SK-N-SH (cell line): Measurements from ENCODE around the gene PIAS4. TPM values are rescaled to one million over a fixed set of nuclear protein-coding genes. Genes with fewer than 3 reads are reported as not detected.

Source experiments
- CTCF ChIA-PET: fragments of 300-600, 350-600 bp; formaldehyde crosslinking; extraction: SDS; loops from one replicate; lab custom pipeline; 2021; lab: Yijun Ruan, JAX
- POLR2A ChIA-PET: fragments of 350-600 bp; sonication (Branson Sonifier 250); formaldehyde crosslinking; extraction: SDS; loops from one replicate; lab custom pipeline; 2020; ENCODE audit warnings: antibody characterized with exemption, inconsistent platforms; lab: Yijun Ruan, JAX
- DNase-seq: peaks from one replicate; pipeline ENCODE4 v3.0.0; 2012
- H2AFZ ChIP-seq: fragments of 200-600 bp; sonication (generic); 2 replicates; pipeline ENCODE4 v1.8.1; 2016; ENCODE audit warnings: antibody characterized with exemption, mild to moderate bottlenecking, low read depth
- H3F3A ChIP-seq: fragments of 200-600 bp; sonication (generic); replicated peaks from 2 replicates; pipeline ENCODE3; 2016; ENCODE audit warnings: antibody characterized with exemption, mild to moderate bottlenecking; ENCODE audit not compliant: insufficient read depth
- H3K27ac ChIP-seq, 2 experiments: fragments of 200-500 bp in 1 of 2; fragments of 200-600 bp in 1 of 2; sonication (Bioruptor generic) in 1 of 2; sonication (generic), shearing (Covaris generic) in 1 of 2; 2 replicates each; pipeline versions ENCODE4 v1.5.1 to v1.6.1; 2014 to 2016; ENCODE audit warnings: low read depth in 2 of 2, inconsistent platforms in 1 of 2, low read length in 1 of 2, mild to moderate bottlenecking in 1 of 2, mixed read lengths in 1 of 2
- H3K27me3 ChIP-seq: fragments of 200-600 bp; sonication (generic), shearing (Covaris generic); 2 replicates; pipeline ENCODE4 v1.6.1; 2016; ENCODE audit warnings: mixed run types; ENCODE audit not compliant: insufficient read depth
- H3K36me3 ChIP-seq, 2 experiments: fragments of 200-500 bp in 1 of 2; fragments of 200-600 bp in 1 of 2; sonication (Bioruptor generic) in 1 of 2; sonication (generic) in 1 of 2; replicated peaks in 1 of 2; 2 replicates each; pipeline versions ENCODE3 to v1.5.1; 2014 to 2016; ENCODE audit warnings: low read length in 1 of 2, mild to moderate bottlenecking in 1 of 2; ENCODE audit not compliant: insufficient read depth in 2 of 2, control insufficient read depth in 1 of 2
- H3K4me1 ChIP-seq, 2 experiments: fragments of 200-500 bp in 1 of 2; fragments of 200-600 bp in 1 of 2; sonication (Bioruptor generic) in 1 of 2; sonication (generic), shearing (Covaris generic) in 1 of 2; 2 replicates each; pipeline versions ENCODE4 v1.5.1 to v1.6.1; 2014 to 2016; ENCODE audit warnings: low read depth in 1 of 2, low read length in 1 of 2, mixed run types in 1 of 2; ENCODE audit not compliant: insufficient read depth in 2 of 2, control insufficient read depth in 1 of 2
- H3K4me2 ChIP-seq: fragments of 200-600 bp; sonication (generic), shearing (Covaris generic); 2 replicates; pipeline ENCODE4 v1.6.1; 2017; ENCODE audit warnings: mixed run types
- H3K4me3 ChIP-seq, 2 experiments: fragments of 200-500 bp in 1 of 2; fragments of 200-600 bp in 1 of 2; sonication (Bioruptor generic) in 1 of 2; sonication (generic), shearing (Covaris generic) in 1 of 2; 2 replicates each; pipeline versions ENCODE4 v1.5.1 to v1.8.1; 2014 to 2016; ENCODE audit warnings: low read depth in 2 of 2, inconsistent platforms in 1 of 2, low read length in 1 of 2, mild to moderate bottlenecking in 1 of 2, mixed read lengths in 1 of 2, moderate library complexity in 1 of 2
- H3K79me2 ChIP-seq: fragments of 200-600 bp; sonication (generic); 2 replicates; pipeline ENCODE4 v1.8.1; 2017; ENCODE audit warnings: mild to moderate bottlenecking; ENCODE audit not compliant: insufficient read depth
- H3K9ac ChIP-seq: fragments of 200-600 bp; sonication (generic); 2 replicates; pipeline ENCODE4 v1.6.1; 2017; ENCODE audit warnings: mixed run types
- H3K9me2 ChIP-seq: fragments of 200-600 bp; sonication (generic); 2 replicates; pipeline ENCODE4 v1.6.1; 2017; ENCODE audit warnings: mixed run types
- H3K9me3 ChIP-seq: fragments of 200-600 bp; sonication (generic); 2 replicates; pipeline ENCODE4 v1.6.1; 2017; ENCODE audit warnings: mixed run types, mild to moderate bottlenecking, moderate library complexity
- H4K20me1 ChIP-seq: fragments of 200-600 bp; sonication (generic); 2 replicates; pipeline ENCODE4 v1.6.1; 2017; ENCODE audit warnings: mild to moderate bottlenecking, mixed run types; ENCODE audit not compliant: insufficient read depth
- CHD2 ChIP-seq: fragments of 150-350 bp; IDR thresholded peaks from 2 replicates; pipeline ENCODE4 v1.6.1; 2018; ENCODE audit warnings: low read length; ENCODE audit not compliant: partially characterized antibody
- ELF1 ChIP-seq: IDR thresholded peaks from 2 replicates; pipeline ENCODE4 v1.4.0; 2012
- EP300 ChIP-seq, 2 experiments: IDR thresholded peaks; 2 replicates each; pipeline versions ENCODE4 v1.4.0 to v1.6.1; 2012; ENCODE audit warnings: borderline replicate concordance in 1 of 2, low read depth in 1 of 2, low read length in 1 of 2
- EZH2phosphoT487 ChIP-seq: fragments of 200-600 bp; sonication (generic); IDR thresholded peaks from 2 replicates; pipeline ENCODE4 v1.6.1; 2017; ENCODE audit warnings: low read depth, mixed run types, mild to moderate bottlenecking, antibody characterized with exemption, moderate library complexity, borderline replicate concordance
- FOSL2 ChIP-seq: IDR thresholded peaks from 2 replicates; pipeline ENCODE4 v1.4.0; 2012; ENCODE audit warnings: low read depth, mild to moderate bottlenecking, moderate library complexity, borderline replicate concordance
- JUND ChIP-seq: IDR thresholded peaks from 2 replicates; pipeline ENCODE4 v1.4.0; 2012
- MAX ChIP-seq: IDR thresholded peaks from 2 replicates; pipeline ENCODE4 v1.4.0; 2012; ENCODE audit warnings: low read depth
- MXI1 ChIP-seq: IDR thresholded peaks from 2 replicates; pipeline ENCODE4 v1.6.1; 2012; ENCODE audit warnings: mild to moderate bottlenecking, low read depth, low read length, improper control_type of control experiment
- NFIC ChIP-seq: IDR thresholded peaks from 2 replicates; pipeline ENCODE4 v1.4.0; 2012; ENCODE audit warnings: borderline replicate concordance
- POLR2AphosphoS5 ChIP-seq: IDR thresholded peaks from 2 replicates; pipeline ENCODE4 v1.6.1; 2012; ENCODE audit warnings: low read depth, low read length
- RAD21 ChIP-seq: IDR thresholded peaks from 2 replicates; pipeline ENCODE4 v1.6.1; 2012; ENCODE audit warnings: mild to moderate bottlenecking, low read length
- RCOR1 ChIP-seq: fragments of 150-350 bp; IDR thresholded peaks from 2 replicates; pipeline ENCODE4 v1.6.1; 2017; ENCODE audit warnings: antibody characterized with exemption, low read length
- REST ChIP-seq: IDR thresholded peaks from 2 replicates; pipeline ENCODE4 v1.6.1; 2012; ENCODE audit warnings: mild to moderate bottlenecking, low read depth, low read length, moderate library complexity
- RFX5 ChIP-seq: IDR thresholded peaks from 2 replicates; pipeline ENCODE4 v1.6.1; 2012; ENCODE audit warnings: mild to moderate bottlenecking, improper control_type of control experiment, low read length
- RXRA ChIP-seq: IDR thresholded peaks from 2 replicates; pipeline ENCODE4 v1.4.0; 2012; ENCODE audit warnings: low read depth, mild to moderate bottlenecking, borderline replicate concordance
- USF2 ChIP-seq: fragments of 150-350 bp; IDR thresholded peaks from 2 replicates; pipeline ENCODE4 v1.6.1; 2017; ENCODE audit warnings: antibody characterized with exemption, low read length, low read depth, borderline replicate concordance
- YY1 ChIP-seq: IDR thresholded peaks from 2 replicates; pipeline ENCODE4 v1.4.0; 2012; ENCODE audit warnings: low read depth, mild to moderate bottlenecking
- ZBTB33 ChIP-seq: IDR thresholded peaks from 2 replicates; pipeline ENCODE4 v1.4.0; 2012; ENCODE audit warnings: low read depth, borderline replicate concordance
- WGBS: methylation state at CpG from one replicate; pipeline ENCODE4 v1.1.6; 2017; ENCODE audit warnings: low lambda C conversion rate; 5-methylcytosine and 5-hydroxymethylcytosine counted together
- polyA plus RNA-seq, 3 experiments: library from polyadenylated mRNA; depleted of rRNA; stranded (reverse); fragments of >200 nt; gene quantifications; 2 replicates each; pipeline ENCODE4 v1.2.3, GENCODE V29; 2012

Gene PIAS4
- polyA plus RNA-seq, 1 of the 3 experiments (the other 2 are of a cell fraction), result 14.1 TPM

- TF ChIP-seq RAD21, result 0 out of 2 replicates have a peak, but pooled peaks have one; percentile 7
- no peak for TF ChIP-seq RCOR1
- TF ChIP-seq RXRA, result no peak
- no peak for TF ChIP-seq EZH2phosphoT487
- peak; percentile 58 for TF ChIP-seq JUND
- no peak for TF ChIP-seq ZBTB33
- 0 out of 2 replicates have a peak, but pooled peaks have one; percentile 57 for TF ChIP-seq YY1
- no peak for TF ChIP-seq MXI1
- no peak for TF ChIP-seq RFX5
- peak; percentile 67 for TF ChIP-seq MAX
Measured at GRCh38 chr19:3969435-3970312, 37.9 kb upstream of the PIAS4 start (continued).

- TF ChIP-seq MAX, result no peak
- no peak for TF ChIP-seq USF2
- no peak for TF ChIP-seq JUND
- TF ChIP-seq POLR2AphosphoS5, result no peak
- no peak for TF ChIP-seq EP300 (IDR thresholded peaks at IDR 0.05; ENCODE audit: borderline replicate concordance in 1 of 2, low read depth in 1 of 2, low read length in 1 of 2)
- TF ChIP-seq CHD2, result no peak
- no peak for TF ChIP-seq FOSL2
- no peak for TF ChIP-seq RXRA
- TF ChIP-seq REST, result no peak
- no peak for TF ChIP-seq NFIC
- no peak for TF ChIP-seq ELF1
- ChIA-PET POLR2A (interaction anchor here (0.6 to 3.2 kb wide), 7 partner anchors 8 to 486 kb away, joined by 3 to 60 read pairs (median 5); partner anchors contain the start of gene EEF2), CTCF (interaction anchor here (0.7 to 1.3 kb wide), 4 partner anchors 15 to 170 kb away, joined by 3 to 8 read pairs (median 4); partner anchors contain the start of gene EEF2)
- peak overlapping the region; percentile 75 to 80 for H3K4me3 ChIP-seq
- peak overlapping the region; percentile 93 for H3K9ac ChIP-seq
- H3K4me1 ChIP-seq, result peaks cover 16 to 22% of the 10 kb centered on the region in 2 experiments; a peak in 3 of 4 replicates
- H3F3A ChIP-seq, result peaks cover 42% of the 10 kb centered on the region
- peak overlapping the region; percentile 97 for H3K4me2 ChIP-seq
- no peaks in the 10 kb centered on the region for H3K27me3 ChIP-seq
- H3K36me3 ChIP-seq, result peaks cover 10 to 31% of the 10 kb centered on the region in 2 experiments
- H3K9me3 ChIP-seq, result no peaks in the 10 kb centered on the region
- no peaks in the 10 kb centered on the region for H3K9me2 ChIP-seq
- no peak for DNase-seq
- peaks cover 56% of the 10 kb centered on the region for H3K79me2 ChIP-seq
- H3K27ac ChIP-seq, result peak overlapping the region; percentile 65 to 99
- H2AFZ ChIP-seq, result no peak overlapping the region
- H4K20me1 ChIP-seq, result peaks cover 68% of the 10 kb centered on the region
- under 1% methylated on average over 20 of the region's 22 CpGs for WGBS
Measured at GRCh38 chr19:3970313-3970807, 37.2 kb upstream of the PIAS4 start.
